Forelimb muscle (tissue), 1 donor: ENCODE measurements around the gene GAS7. TPM values are rescaled to one million over a fixed set of nuclear protein-coding genes. Genes with fewer than 3 reads are reported as not detected.
"Not testable (repeated sequence)": the region's sequence is repeated elsewhere in the genome, so short reads cannot be mapped to it uniquely, and the experiment has no call there.

ENCODE experiments used
- DNase-seq: peaks from one replicate; pipeline ENCODE4 v3.0.0-alpha.2; 2013; ENCODE audit warnings: low read depth
- polyA plus RNA-seq: library from polyadenylated mRNA; unstranded; fragments of 120-200 nt; gene quantifications from one replicate; pipeline ENCODE4 v1.2.1, GENCODE V29; 2013; ENCODE audit not compliant: insufficient read length

Gene GAS7
- polyA plus RNA-seq, 1 donor, result 57.9 TPM

- DNase-seq, result no peak
Measured at GRCh38 chr17:10073941-10074340, 124.5 kb downstream of the GAS7 start.

- DNase-seq, result no peak
Measured at GRCh38 chr17:10072556-10073425, 125.6 kb downstream of the GAS7 start.

GRCh38 chr17:10072086-10072485 lies 126.3 kb downstream of the GAS7 start:
- no peak for DNase-seq

- no peak for DNase-seq
Measured at GRCh38 chr17:10071141-10071540, 127.3 kb downstream of the GAS7 start.

- no peak for DNase-seq
Measured at GRCh38 chr17:10070690-10071089, 127.7 kb downstream of the GAS7 start.

GRCh38 chr17:10069301-10069700 lies 129.1 kb downstream of the GAS7 start:
- DNase-seq, result no peak

- no peak for DNase-seq
Measured at GRCh38 chr17:10067446-10068143, 130.8 kb downstream of the GAS7 start.

GRCh38 chr17:10064536-10064935 lies 133.9 kb downstream of the GAS7 start:
- no peak for DNase-seq

- DNase-seq, result no peak
Measured at GRCh38 chr17:10063730-10064241, 134.6 kb downstream of the GAS7 start.

- DNase-seq, result no peak
Measured at GRCh38 chr17:10062691-10063385, 135.6 kb downstream of the GAS7 start.

GRCh38 chr17:10061111-10061845 lies 137.1 kb downstream of the GAS7 start:
- no peak for DNase-seq

- no peak for DNase-seq
Measured at GRCh38 chr17:10060526-10060925, 137.9 kb downstream of the GAS7 start.

GRCh38 chr17:10059684-10060211 lies 138.7 kb downstream of the GAS7 start:
- no peak for DNase-seq

- DNase-seq, result no peak
Measured at GRCh38 chr17:10058921-10059683, 139.3 kb downstream of the GAS7 start.

- DNase-seq, result not testable (repeated sequence)
Measured at GRCh38 chr17:10057466-10057865, 140.9 kb downstream of the GAS7 start.

- DNase-seq, result no peak
Measured at GRCh38 chr17:10055262-10055975, 143.0 kb downstream of the GAS7 start.

- no peak for DNase-seq
Measured at GRCh38 chr17:10053782-10054540, 144.4 kb downstream of the GAS7 start.

GRCh38 chr17:10052106-10052813 lies 146.1 kb downstream of the GAS7 start:
- DNase-seq, result no peak
